NCI-H2196 (cell line): ENCODE measurements around the gene PCDHGA6.
"Not testable (repeated sequence)": the region's sequence is repeated elsewhere in the genome, so short reads cannot be mapped to it uniquely, and the experiment has no call there.

ENCODE experiments used
- DNase-seq: peaks from one replicate; lab custom pipeline; 2025; ENCODE audit not compliant: unreplicated experiment; lab: John Stamatoyannopoulos, UW

Gene PCDHGA6

DNA sequence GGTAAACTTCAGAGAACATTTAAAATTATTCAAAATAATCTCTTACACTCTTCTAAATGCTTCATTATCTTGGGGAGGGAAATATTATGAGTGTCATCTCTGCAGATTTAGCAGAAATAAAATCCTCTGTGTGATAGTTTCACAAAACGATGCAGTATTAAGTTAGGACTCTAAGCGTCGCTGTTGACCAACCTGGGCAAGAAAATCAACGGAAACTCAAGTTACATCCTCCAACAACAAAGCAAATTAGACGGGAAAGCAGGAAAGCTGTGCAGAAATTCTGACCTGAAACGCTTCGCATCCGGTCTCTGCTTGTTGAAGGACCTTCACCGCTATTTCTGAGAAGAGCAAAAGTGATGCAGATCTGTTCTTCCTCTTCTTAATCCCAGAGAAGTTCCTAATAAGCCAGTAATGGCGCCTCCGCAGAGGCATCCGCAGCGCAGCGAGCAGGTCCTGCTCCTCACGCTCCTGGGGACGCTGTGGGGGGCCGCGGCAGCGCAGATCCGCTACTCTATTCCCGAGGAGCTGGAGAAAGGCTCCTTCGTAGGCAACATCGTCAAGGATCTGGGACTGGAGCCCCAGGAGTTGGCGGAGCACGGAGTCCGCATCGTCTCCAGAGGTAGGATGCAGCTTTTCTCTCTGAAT lies at the start of gene PCDHGA6:
Gene PCDHGA6, plus strand, starts transcription at position 219 of the 645 bp plus-strand sequence. Its CDS starts 193 bp downstream, at position 412.
- DNase-seq, result no peak

GRCh38 chr5:141326088-141326854 lies 47.4 kb upstream of the PCDHGA6 start:
- DNase-seq, result no peak

DNA sequence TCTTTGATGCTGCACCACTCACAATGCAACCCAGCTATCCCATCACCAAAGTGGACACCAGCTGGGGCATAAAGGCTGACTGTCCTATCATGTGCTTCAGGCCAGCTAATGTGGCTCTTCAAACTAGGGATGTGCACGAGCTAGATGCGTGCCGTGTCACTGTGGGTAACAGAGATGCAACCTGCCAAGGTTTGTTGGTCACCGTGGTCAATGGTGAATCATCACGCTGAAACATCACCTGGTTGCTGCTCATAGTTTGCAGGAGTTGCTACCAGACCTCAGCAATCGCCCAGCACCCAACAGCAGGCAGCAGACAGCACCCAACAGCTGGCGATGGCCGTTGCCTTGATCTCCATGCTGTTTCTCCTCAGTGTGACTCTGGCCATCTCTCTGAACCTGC lies 45.5 kb upstream of the PCDHGA6 start:
- no peak for DNase-seq

DNA sequence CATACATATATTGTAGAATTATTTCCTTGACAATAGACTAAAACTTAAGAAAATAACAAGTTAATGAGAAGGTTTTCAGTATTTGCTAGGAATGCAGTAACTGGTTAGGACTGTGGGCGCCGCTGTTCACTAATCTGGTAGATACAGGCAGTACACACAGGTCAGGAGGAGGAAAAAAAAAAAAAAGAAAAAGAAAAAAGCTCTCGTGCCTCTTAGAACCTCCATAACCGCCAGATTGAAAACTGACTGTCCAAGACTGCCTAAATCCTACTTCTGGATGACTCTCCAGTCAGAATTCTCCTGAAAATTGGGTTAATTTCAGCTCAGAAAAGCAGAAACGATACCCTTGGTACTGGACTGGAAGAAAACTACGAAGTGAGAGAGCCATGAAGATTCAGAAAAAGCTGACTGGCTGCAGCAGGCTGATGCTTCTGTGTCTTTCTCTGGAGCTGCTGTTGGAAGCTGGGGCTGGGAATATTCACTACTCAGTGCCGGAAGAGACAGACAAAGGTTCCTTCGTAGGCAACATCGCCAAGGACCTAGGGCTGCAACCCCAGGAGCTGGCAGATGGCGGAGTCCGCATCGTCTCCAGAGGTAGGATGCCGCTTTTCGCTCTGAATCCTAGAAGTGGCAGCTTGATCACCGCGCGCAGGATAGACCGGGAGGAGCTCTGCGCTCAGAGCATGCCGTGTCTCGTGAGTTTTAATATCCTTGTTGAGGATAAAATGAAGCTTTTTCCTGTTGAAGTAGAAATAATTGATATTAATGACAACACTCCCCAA lies 43.2 kb upstream of the PCDHGA6 start, which contains the start of gene PCDHGA1:
Gene PCDHGA1, plus strand, starts transcription at position 216 of the 782 bp plus-strand sequence.
- no peak for DNase-seq

DNA sequence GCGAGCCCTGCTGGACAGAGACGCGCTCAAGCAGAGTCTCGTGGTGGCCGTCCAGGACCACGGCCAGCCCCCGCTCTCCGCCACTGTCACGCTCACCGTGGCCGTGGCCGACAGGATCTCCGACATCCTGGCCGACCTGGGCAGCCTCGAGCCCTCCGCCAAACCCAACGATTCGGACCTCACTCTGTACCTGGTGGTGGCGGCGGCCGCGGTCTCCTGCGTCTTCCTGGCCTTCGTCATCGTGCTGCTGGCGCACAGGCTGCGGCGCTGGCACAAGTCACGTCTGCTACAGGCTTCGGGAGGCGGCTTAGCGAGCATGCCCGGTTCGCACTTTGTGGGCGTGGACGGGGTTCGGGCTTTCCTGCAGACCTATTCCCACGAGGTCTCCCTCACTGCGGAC lies 41.1 kb upstream of the PCDHGA6 start:
- not testable (repeated sequence) for DNase-seq

- no peak for DNase-seq
Measured at GRCh38 chr5:141338538-141339306, 35.0 kb upstream of the PCDHGA6 start, which contains the start of gene PCDHGA2. PCDHGA2 (plus strand) TSS chr5:141338760.

GRCh38 chr5:141340781-141341354 lies 32.8 kb upstream of the PCDHGA6 start:
- not testable (repeated sequence) for DNase-seq

- DNase-seq, result no peak
Measured at GRCh38 chr5:141342773-141343172, 30.9 kb upstream of the PCDHGA6 start.

DNA sequence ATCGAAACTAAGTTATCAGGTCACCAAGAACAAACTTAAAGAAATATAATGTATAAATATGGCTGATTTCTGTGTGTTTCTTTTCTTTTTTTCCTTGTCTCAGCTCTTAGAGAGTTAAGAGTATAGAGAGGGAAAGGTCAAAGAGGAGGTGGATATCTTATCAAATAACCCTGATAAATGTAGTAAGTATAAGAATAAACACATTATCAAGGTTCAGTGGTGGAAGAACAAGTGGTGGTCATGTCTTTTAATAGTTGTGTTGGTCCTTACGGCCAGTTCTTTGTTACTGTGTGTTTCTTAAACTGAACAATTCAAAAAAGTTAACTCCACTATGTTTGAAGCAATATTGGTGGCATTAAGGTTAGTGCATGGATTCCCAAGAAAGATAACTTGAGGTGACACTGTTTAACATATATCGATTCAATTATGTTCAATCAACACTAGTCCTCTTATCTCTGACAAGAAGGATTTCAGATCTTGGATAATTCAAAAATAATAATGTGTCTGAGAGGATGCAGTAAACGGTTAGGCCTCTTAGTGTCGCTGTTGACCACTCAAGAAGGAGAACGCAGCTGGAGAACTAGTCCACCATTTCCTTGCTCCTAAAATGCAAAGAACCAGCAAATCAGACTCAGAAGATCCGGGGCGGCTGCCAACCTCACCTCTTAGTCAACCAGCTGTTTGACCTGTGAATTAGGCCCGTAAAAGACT lies 30.3 kb upstream of the PCDHGA6 start, which contains the start of gene PCDHGA3:
Gene PCDHGA3, plus strand, starts transcription at position 588 of the 711 bp plus-strand sequence. CDS start 205 bp downstream, outside the sequence.
- DNase-seq, result no peak

DNA sequence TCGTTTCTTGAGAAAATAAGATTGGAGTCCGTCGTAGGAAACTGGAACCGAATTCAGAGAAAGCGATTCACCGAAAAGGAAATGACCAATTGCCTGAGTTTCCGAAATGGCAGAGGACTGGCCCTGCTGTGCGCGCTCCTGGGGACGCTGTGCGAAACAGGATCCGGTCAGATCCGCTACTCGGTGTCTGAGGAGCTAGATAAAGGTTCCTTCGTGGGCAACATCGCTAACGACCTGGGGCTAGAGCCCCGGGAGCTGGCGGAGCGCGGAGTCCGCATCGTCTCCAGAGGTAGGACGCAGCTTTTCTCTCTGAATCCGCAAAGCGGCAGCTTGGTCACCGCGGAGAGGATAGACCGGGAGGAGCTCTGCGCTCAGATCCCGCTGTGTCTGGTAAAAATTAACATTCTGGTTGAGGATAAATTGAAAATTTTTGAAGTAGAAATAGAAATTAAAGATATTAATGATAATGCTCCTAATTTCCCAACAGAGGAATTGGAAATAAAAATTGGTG lies 29.7 kb upstream of the PCDHGA6 start:
- no peak for DNase-seq

DNA sequence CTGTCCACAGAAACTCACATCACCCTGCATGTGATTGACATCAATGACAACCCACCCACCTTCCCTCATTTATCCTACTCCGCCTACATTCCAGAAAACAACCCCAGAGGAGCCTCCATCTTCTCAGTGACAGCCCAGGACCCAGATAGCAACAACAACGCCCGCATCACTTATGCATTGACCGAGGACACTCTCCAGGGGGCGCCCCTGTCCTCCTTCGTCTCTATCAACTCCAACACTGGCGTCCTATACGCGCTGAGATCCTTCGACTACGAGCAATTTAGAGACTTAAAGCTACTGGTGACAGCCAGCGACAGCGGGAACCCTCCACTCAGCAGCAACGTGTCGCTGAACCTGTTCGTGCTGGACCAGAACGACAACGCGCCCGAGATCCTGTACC lies 28.4 kb upstream of the PCDHGA6 start:
- no peak for DNase-seq

GRCh38 chr5:141346017-141346416 lies 27.7 kb upstream of the PCDHGA6 start:
- not testable (repeated sequence) for DNase-seq

GRCh38 chr5:141349917-141350619 lies 23.6 kb upstream of the PCDHGA6 start, which contains the start of gene PCDHGB1:
PCDHGB1 (plus strand) TSS chr5:141350099; CDS start chr5:141350261, 162 bp downstream.
- DNase-seq, result no peak

- no peak for DNase-seq
Measured at GRCh38 chr5:141351591-141351990, 22.1 kb upstream of the PCDHGA6 start.

DNA sequence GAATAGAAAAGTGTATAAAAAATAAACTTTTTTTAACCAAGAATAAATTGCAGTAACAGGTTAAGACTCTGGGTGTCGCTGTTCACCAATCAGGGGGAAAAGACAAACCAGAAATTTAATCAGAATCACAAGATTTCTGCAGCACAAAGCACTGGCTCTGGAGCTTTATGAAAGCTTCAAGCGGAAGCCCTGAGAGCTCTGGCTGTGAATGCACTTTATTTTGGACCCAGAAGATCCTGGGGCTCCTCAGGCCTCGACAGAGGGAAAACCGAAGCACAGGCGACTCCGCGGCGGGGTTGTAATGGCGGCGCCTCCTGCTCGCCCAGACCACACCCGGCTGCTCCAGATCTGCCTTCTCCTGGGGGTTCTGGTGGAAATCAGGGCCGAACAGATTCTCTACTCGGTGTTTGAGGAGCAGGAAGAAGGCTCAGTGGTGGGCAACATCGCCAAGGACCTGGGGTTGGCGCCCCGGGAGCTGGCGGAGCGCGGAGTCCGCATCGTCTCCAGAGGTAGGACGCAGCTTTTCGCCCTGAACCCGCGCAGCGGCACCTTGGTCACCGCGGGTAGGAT lies 18.7 kb upstream of the PCDHGA6 start, which contains the start of gene PCDHGA4:
Gene PCDHGA4, plus strand, starts transcription at position 122 of the 570 bp plus-strand sequence. Its CDS starts 87 bp downstream, at position 209.
- DNase-seq, result no peak

DNA sequence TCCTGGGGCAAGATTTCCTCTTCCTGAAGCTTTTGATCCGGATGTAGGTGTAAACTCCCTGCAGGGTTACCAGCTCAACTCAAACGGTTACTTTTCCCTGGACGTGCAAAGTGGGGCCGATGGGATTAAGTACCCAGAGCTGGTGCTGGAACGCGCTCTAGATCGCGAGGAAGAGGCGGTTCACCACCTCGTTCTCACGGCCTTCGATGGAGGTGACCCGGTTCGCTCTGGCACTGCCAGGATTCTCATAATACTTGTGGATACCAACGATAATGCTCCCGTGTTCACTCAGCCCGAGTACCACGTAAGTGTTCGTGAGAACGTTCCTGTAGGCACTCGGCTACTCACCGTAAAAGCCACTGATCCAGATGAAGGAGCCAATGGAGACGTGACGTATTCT lies 18.1 kb upstream of the PCDHGA6 start:
- no peak for DNase-seq

- no peak for DNase-seq
Measured at GRCh38 chr5:141356133-141356532, 17.6 kb upstream of the PCDHGA6 start.

- DNase-seq, result no peak
Measured at GRCh38 chr5:141356950-141357349, 16.7 kb upstream of the PCDHGA6 start.
